GM06990 (cell line): ENCODE results near the gene NUCKS1.

ENCODE experiments used
- DNase-seq: peaks from one replicate; pipeline ENCODE4 v3.0.0-alpha.2; 2011; ENCODE audit not compliant: insufficient read length; ENCODE audit errors: extremely low read depth
- H3K27me3 ChIP-seq: replicated peaks from 2 replicates; pipeline ENCODE4 v1.6.0; 2011; ENCODE audit warnings: low read length; ENCODE audit not compliant: control insufficient read depth, insufficient read depth
- H3K36me3 ChIP-seq: 2 replicates; pipeline ENCODE4 v1.5.1; 2011; ENCODE audit warnings: low read length; ENCODE audit not compliant: control insufficient read depth, insufficient read depth
- H3K4me3 ChIP-seq: replicated peaks from 2 replicates; pipeline ENCODE4 v1.5.1; 2011; ENCODE audit warnings: low read depth, mild to moderate bottlenecking, control low read depth, low read length
- CTCF ChIP-seq: IDR thresholded peaks from 2 replicates; pipeline ENCODE4 v1.5.1; 2011; ENCODE audit warnings: low read length, control low read depth, mild to moderate bottlenecking, inconsistent platforms; ENCODE audit not compliant: insufficient read depth, poor library complexity, severe bottlenecking

The NUCKS1 gene

GRCh38 chr1:205714906-205715246 is 35.1 kb downstream of the NUCKS1 start:
- peaks cover 8% of the 10 kb centered on the region for H3K36me3 ChIP-seq
- H3K4me3 ChIP-seq: no peak overlapping the region
- no peak for DNase-seq
- TF ChIP-seq CTCF: no peak
- H3K27me3 ChIP-seq: no peaks in the 10 kb centered on the region

- Histone ChIP-seq H3K36me3 (peaks cover 8% of the 10 kb centered on the region), H3K27me3 (no peaks in the 10 kb centered on the region), H3K4me3 (no peak overlapping the region)
- no peak for DNase-seq
- TF ChIP-seq CTCF: no peak
These were observed 35.6 kb downstream of the NUCKS1 start for GRCh38 chr1:205714190-205714905.

- peak; percentile 72 for TF ChIP-seq CTCF
- no peak overlapping the region for H3K4me3 ChIP-seq
- H3K36me3 ChIP-seq: peaks cover 5% of the 10 kb centered on the region
- H3K27me3 ChIP-seq: no peaks in the 10 kb centered on the region
- no peak for DNase-seq
These were observed 38.6 kb downstream of the NUCKS1 start for GRCh38 chr1:205711105-205712048.

- Histone ChIP-seq H3K27me3 (no peaks in the 10 kb centered on the region), H3K4me3 (no peak overlapping the region), H3K36me3 (peaks cover 2% of the 10 kb centered on the region)
- no peak for TF ChIP-seq CTCF
- DNase-seq: no peak
These were observed 39.5 kb downstream of the NUCKS1 start for GRCh38 chr1:205710201-205711062.

- Histone ChIP-seq H3K27me3 (no peaks in the 10 kb centered on the region), H3K4me3 (no peak overlapping the region), H3K36me3 (peaks cover 1% of the 10 kb centered on the region; the same call in 1 of the 2 replicates)
- TF ChIP-seq CTCF: no peak
- DNase-seq: no peak
These were observed 40.3 kb downstream of the NUCKS1 start for GRCh38 chr1:205709640-205710039.
